ENCODE results near the gene SMYD3. TPM values are rescaled to one million over a fixed set of nuclear protein-coding genes. Genes with fewer than 3 reads are reported as not detected.

SMYD3 gene
- total RNA-seq, 1 donor from 2014 or later, result 0.32 TPM

DNA sequence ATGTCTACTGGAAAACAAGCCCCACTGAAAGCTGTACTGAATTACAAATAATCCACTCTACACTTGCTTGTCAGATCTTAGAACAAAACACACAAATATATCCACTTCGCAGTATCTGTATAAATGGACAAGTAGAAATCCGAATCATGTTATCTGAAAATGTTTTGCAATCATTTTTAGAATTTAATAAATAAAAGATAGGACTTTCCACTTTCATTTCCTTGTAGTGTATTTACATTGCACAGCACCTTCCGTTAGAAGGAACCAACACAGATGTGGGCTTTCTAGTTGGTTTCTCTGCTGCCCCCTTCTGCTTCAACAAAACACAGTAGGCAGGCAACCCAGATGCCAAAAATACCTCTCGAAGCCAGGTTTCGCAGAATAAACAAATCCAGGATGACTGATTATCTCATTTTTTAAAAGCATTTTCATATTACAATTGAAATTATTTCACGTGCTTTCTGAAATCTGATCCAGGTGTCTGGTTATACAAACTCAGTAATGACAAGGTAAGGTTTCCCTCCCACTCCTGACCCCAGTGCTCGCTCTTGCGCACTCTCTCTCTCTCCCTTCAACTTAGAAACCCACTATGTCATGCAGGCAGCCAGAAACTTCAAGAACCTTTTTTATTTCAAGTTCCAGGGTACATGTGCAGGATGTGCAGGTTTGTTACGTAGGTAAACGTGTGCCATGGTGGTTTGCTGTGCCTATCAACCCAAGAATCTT is 389.9 kb downstream of the SMYD3 start:
- no peak for DNase-seq (ENCODE audit: low spot score in 2 of 2)
- no peaks in the 10 kb centered on the region for H3K4me1 ChIP-seq
- no peaks in the 10 kb centered on the region for H3K36me3 ChIP-seq
- H3K27ac ChIP-seq, result no peak overlapping the region
- TF ChIP-seq, protein P1, sequence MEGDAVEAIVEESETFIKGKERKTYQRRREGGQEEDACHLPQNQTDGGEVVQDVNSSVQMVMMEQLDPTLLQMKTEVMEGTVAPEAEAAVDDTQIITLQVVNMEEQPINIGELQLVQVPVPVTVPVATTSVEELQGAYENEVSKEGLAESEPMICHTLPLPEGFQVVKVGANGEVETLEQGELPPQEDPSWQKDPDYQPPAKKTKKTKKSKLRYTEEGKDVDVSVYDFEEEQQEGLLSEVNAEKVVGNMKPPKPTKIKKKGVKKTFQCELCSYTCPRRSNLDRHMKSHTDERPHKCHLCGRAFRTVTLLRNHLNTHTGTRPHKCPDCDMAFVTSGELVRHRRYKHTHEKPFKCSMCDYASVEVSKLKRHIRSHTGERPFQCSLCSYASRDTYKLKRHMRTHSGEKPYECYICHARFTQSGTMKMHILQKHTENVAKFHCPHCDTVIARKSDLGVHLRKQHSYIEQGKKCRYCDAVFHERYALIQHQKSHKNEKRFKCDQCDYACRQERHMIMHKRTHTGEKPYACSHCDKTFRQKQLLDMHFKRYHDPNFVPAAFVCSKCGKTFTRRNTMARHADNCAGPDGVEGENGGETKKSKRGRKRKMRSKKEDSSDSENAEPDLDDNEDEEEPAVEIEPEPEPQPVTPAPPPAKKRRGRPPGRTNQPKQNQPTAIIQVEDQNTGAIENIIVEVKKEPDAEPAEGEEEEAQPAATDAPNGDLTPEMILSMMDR (IDR thresholded peaks at IDR 0.05), result peak in 1 of 3 experiments; percentile 36
- no peaks in the 10 kb centered on the region for H3K9me3 ChIP-seq
- H3K27me3 ChIP-seq, result no peaks in the 10 kb centered on the region
- intact Hi-C loops (cut with DNase I), result no loop called here
- no peak overlapping the region for H3K4me3 ChIP-seq

DNA sequence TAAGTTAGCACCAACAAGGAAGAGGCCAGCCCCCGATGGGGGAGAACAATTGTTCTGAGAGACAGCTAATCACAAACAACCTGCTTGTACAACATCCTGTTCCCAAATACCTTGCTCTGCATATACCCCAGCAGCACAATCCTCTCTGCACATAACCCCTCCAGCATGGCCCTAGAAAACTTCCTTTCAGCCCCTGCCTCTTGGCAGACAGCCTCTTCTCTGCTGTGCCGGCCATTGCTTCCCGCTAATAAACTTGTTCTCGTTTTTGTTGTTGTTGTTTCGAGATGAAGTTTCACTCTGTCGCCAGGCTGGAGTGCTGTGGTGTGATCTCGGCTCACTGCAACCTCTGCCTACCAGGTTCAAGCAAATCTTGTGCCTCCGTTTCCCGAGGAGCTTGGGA is 392.7 kb downstream of the SMYD3 start:
- Histone ChIP-seq H3K36me3 (no peaks in the 10 kb centered on the region), H3K4me1 (no peaks in the 10 kb centered on the region), H3K27ac (no peak overlapping the region), H3K4me3 (no peak overlapping the region), H3K9me3 (no peaks in the 10 kb centered on the region), H3K27me3 (no peaks in the 10 kb centered on the region)
- intact Hi-C loops (cut with DNase I), result no loop called here
- no peak for DNase-seq (ENCODE audit: low spot score in 2 of 2)
- TF ChIP-seq, protein P1 (IDR thresholded peaks at IDR 0.05), result no peak

DNA sequence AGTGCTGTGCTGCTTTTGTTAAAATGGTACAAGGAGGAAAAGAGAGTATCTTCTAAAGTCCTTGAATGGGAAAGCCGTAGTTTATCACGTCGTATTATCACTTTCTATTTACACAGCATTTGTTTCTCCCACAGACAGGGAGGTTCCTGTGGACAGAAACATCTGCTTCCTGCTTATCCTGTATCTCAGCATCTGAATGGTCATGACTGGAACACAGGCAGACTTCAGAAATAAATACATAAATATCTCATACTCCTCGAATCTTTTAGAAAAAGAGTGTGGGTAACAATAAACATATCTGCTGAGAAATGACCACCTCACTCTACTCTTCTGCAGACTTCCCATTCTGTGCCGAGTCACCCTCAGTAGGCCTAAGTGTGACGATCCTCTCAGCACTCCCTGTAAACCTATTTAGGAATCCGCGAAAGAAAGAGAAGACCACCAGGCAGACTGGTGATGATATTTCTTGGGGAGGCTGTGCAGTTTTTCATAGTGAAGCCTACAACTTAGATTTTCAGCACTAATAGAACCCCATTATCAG is 393.5 kb downstream of the SMYD3 start:
- Histone ChIP-seq H3K27ac (no peak overlapping the region), H3K36me3 (no peaks in the 10 kb centered on the region), H3K9me3 (no peaks in the 10 kb centered on the region), H3K27me3 (no peaks in the 10 kb centered on the region), H3K4me1 (no peaks in the 10 kb centered on the region), H3K4me3 (no peak overlapping the region)
- no peak for DNase-seq (ENCODE audit: low spot score in 2 of 2)
- TF ChIP-seq, protein P1 (IDR thresholded peaks at IDR 0.05), result no peak
- intact Hi-C loops (cut with DNase I), result no loop called here

DNA sequence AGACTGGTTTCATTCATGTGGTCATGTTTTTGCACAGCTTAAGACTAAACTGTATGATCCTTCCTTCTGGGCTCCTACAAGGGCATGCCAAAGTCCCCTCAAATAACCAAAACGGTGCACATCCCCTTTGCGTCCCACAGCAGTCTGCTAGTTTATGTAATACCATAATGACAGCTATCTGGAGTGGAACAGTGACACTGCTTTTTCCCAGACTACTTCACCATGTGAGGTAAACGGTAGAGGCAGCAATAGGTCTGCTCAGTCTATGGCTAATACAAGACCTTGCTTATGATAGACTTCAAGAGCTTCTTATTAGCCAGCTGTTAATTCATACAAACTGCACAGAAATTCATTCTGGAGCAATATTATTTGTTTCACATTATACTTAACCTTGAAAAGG is 395.5 kb downstream of the SMYD3 start:
- Histone ChIP-seq H3K4me1 (no peaks in the 10 kb centered on the region), H3K36me3 (no peaks in the 10 kb centered on the region), H3K9me3 (no peaks in the 10 kb centered on the region), H3K27me3 (no peaks in the 10 kb centered on the region), H3K27ac (no peak overlapping the region), H3K4me3 (no peak overlapping the region)
- intact Hi-C loops (cut with DNase I), result no loop called here
- DNase-seq (ENCODE audit: low spot score in 2 of 2), result no peak
- TF ChIP-seq, protein P1 (IDR thresholded peaks at IDR 0.05), result no peak

DNA sequence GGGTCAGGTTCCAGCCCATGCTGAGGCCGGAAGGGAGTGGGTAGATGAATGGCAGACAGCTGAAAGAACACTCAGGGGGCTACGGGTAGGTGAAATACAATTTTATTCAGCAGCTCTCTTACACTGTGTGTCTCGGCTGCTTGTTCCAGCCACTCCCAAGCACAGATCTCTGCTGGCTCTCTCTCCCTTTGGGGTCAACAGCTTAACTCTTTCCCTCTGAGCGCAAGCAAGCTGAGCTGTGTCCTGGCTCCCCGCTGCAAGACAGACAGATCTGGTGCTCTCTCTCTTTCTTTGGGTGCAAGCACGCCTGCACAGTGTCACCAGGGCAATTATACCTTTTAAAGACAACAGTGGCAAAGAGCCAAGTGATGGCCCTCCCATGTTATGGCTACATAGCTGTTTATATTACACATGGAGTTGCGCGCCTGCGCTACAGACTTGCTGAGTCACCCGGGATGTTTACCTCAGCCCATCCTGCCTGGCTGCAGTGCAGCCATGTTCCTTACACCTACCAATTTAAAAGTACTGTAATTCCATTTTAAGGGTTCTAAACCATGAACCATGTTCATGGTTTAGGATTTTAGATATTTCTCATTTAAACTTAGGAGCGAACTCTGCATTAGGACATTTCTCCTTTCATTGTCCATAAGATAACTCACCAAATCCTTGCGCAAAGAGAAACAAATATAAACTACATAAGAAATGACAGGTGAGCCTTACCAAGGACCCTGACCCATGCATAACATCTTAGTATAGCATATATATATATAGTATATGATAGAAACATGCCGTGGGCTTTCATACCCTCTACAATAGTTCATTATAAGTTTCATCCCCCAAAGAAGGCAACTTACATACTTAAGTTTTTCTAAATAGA is 396.5 kb downstream of the SMYD3 start:
- DNase-seq (ENCODE audit: low spot score in 2 of 2), result no peak
- no peaks in the 10 kb centered on the region for H3K4me1 ChIP-seq
- TF ChIP-seq, protein P1 (IDR thresholded peaks at IDR 0.05), result no peak
- H3K9me3 ChIP-seq, result no peaks in the 10 kb centered on the region
- no peak overlapping the region for H3K4me3 ChIP-seq
- no peaks in the 10 kb centered on the region for H3K36me3 ChIP-seq
- intact Hi-C loops (cut with DNase I), result no loop called here
- H3K27me3 ChIP-seq, result no peaks in the 10 kb centered on the region
- no peak overlapping the region for H3K27ac ChIP-seq
